D721Med (cell line): ENCODE data around the gene ZNF722.

Source experiments
- DNase-seq: peaks from one replicate; pipeline ENCODE4 v3.0.0; 2011; ENCODE audit warnings: low spot score; ENCODE audit not compliant: insufficient read length
- FAIRE-seq: peaks from 2 replicates; lab custom pipeline; 2011; peaks lifted over from hg19 to GRCh38; lab: Jason Lieb, UNC
- CTCF ChIP-seq: IDR thresholded peaks from 2 replicates; pipeline ENCODE4 v1.5.1; 2012; ENCODE audit warnings: mild to moderate bottlenecking, control low read depth; ENCODE audit not compliant: insufficient read depth; ENCODE audit errors: missing control alignments

The ZNF722 gene

GRCh38 chr7:64046041-64046389 lies 47.4 kb downstream of the ZNF722 start:
- DNase-seq (no peak), FAIRE-seq (no peak)

More at GRCh38 chr7:64046041-64046389, 47.4 kb downstream of the ZNF722 start:
- TF ChIP-seq CTCF = no peak
